Stomach (tissue), 4 donors: ENCODE results near the gene TRIP6.

ENCODE experiments used
- CTCF ChIP-seq, 7 experiments: fragments of 450-650 bp in 4 of 7; fragments of 200-600 bp in 3 of 7; sonication (generic) in 3 of 7; IDR thresholded peaks; one replicate each; pipeline ENCODE4 v1.5.1; 2016 to 2019; ENCODE audit warnings: antibody characterized with exemption in 7 of 7, control low read depth in 2 of 7, mild to moderate bottlenecking in 1 of 7
- EP300 ChIP-seq: sonication (generic); formaldehyde crosslinking; IDR thresholded peaks from one replicate; pipeline ENCODE4 v1.6.1; 2017; ENCODE audit warnings: antibody characterized with exemption
- POLR2A ChIP-seq, 4 donors: fragments of 450-650 bp; IDR thresholded peaks; one replicate each; pipeline ENCODE4 v1.6.1; 2016; ENCODE audit warnings: antibody characterized with exemption in 4 of 4, control low read depth in 2 of 4, mild to moderate bottlenecking in 1 of 4, moderate library complexity in 1 of 4
- POLR2AphosphoS5 ChIP-seq, 3 donors: sonication (generic); formaldehyde crosslinking; IDR thresholded peaks; one replicate each; pipeline ENCODE4 v1.6.1; 2016; ENCODE audit warnings: antibody characterized with exemption in 3 of 3

DNA sequence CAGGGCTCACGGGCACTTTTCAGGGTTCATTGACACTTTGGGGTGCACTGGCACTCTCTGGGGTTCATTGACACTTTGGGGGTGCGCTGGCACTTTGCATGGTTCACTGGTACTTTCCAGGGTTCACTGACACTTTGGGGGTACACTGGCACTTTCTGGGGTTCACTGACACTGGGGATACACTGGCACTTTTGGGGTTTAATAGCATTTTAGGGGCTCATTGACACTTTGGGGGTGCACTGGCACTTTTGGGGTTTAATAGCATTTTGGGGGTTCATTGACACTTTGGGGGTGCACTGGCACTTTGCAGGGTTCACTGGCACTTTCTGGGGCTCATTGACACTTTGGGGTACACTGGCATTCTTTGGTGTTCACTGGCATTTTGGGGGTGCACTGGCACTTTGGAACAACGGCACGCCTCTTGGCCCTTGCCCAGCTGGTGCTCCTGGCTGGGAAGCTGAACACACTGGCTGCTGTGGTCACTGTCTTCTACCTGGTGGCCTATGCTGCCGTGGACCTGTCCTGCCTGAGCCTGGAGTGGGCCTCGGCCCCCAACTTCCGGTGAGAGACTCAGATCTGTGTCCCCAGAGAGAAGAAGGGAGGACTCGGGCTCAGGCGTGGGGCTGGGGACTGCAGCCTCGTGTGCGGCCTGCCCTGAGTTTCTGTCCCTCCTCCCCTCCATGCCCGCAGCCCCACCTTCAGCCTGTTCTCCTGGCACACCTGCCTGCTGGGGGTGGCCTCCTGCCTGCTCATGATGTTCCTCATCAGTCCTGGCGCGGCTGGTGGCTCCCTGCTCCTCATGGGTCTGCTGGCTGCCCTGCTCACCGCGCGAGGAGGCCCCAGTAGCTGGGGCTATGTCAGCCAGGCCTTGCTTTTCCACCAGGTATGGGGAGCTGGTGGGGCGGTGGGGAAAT is 6.2 kb upstream of the TRIP6 start:
- no peak for TF ChIP-seq POLR2A (IDR thresholded peaks at IDR 0.05)
- TF ChIP-seq CTCF (IDR thresholded peaks at IDR 0.05): no peak
- TF ChIP-seq POLR2AphosphoS5 (IDR thresholded peaks at IDR 0.05): no peak
- TF ChIP-seq EP300: no peak
